Stimulated activated CD8-positive, alpha-beta memory T cell treated with anti-CD3 and anti-CD28 coated beads, Interleukin-4, amount 100 ng/mL, for 4 hours (primary cell): Measurements from ENCODE around the gene DPP9.

Experiments
- DNase-seq, 2 donors: peaks; one replicate each; pipeline ENCODE4 v3.0.0-alpha.2; 2020; ENCODE audit warnings: low read depth in 2 of 2, low spot score in 1 of 2

The DPP9 gene

DNA sequence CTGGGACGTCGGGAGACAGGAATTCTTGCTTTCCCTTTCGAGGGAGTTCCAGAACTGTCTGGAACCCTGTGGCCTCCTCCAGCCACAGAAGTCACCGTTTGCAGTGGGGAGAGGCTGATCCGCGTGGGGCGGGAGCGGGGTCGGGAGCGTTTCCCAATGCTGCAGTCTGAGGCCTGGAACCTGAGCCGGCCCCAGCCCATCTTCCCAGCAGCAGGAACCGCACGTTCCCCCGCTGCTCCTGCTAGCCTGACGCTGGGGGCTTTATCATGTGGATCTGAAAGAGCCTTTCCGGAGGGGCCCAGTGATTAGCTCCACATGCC is 13.4 kb downstream of the DPP9 start:
- no peak for DNase-seq

DNA sequence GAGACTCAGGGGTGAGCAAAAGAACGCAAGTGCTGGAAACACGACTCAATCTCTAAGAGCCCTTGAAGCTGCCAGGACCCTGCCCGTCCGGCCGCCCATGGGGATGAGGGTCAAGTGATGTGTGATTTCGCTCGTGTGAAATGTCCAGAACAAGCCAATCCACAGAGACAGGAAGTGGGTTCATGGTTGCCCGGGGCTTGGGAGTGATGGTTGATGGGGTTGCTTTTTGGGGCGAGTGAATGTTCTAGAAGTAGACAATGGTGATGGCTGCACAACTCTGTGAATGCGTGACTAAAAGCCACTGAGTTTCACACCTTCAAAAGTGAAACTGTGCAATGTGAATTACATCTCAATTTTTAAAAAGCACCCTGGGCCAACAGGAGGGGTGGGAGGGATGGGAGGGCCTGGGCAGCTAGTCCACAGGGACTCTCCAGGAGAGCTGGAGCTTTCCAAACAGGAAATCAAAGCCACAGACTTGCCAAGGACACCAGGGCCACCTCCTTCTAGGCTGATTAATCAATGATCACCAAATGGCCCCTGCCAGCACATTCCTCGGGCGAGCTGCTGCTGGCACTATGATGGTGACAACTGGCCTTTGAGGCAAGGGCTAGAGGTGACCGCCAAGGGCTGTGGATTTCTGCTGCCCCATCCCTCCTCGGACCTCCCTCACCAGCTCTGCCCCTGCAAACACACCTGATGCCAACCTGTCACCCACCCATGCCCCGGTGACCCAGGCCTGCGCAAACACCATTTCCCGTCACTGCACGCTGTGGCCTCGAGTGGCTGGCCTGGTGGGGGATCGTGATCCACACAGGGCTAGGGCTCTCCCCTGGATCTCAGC is 14.0 kb downstream of the DPP9 start:
- DNase-seq = no peak

DNA sequence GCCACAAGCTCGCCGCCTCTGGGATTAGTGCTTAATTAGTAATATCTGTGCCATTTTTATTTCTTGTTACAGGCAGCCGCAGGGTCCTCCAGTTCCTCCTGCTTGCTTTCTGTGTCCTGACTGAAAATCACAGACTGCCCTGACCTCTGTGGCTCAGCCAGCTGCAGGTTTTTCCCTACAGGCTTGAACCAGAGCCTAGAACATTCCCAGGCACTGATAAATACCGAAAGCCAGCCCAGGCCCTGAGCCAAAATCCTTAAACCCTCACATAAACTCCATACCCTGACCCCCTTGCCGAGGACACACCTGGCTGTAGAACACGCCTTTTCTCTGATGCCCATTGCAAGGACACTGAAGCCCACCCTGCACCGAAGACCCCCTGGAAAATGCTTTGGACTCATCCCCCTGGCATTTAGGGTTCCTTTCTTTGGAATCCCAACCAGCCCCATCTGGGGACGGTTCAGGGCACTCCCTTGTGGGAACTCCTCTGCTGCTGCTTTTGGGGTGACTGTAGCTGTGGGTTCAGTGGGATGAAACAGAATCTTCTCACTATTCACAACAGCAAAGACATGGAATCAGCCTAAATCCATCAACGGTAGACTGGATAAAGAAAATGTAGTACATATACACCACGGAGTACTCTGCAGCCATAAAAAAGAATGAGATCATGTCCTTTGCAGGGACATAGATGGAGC is 15.5 kb downstream of the DPP9 start:
- no peak for DNase-seq

DNA sequence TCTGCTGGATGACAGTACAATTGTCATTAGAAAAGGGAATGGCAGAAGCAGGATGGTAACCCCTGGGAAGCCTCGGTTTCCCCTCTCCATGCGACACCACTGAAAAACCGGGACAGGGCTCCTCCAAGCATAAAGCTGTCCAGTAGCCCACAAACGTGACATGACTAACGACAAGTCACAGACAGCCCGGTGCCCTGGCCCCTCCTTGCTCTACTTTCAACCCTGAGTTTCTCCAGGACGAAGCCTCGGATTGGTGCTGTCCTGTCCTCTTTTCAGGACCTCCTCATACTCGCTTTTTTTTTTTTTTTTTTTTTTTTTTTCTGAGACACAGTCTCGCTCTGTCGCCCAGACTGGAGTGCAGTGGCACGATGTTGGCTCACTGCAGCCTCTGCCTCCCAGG is 16.3 kb downstream of the DPP9 start:
- DNase-seq = no peak

DNA sequence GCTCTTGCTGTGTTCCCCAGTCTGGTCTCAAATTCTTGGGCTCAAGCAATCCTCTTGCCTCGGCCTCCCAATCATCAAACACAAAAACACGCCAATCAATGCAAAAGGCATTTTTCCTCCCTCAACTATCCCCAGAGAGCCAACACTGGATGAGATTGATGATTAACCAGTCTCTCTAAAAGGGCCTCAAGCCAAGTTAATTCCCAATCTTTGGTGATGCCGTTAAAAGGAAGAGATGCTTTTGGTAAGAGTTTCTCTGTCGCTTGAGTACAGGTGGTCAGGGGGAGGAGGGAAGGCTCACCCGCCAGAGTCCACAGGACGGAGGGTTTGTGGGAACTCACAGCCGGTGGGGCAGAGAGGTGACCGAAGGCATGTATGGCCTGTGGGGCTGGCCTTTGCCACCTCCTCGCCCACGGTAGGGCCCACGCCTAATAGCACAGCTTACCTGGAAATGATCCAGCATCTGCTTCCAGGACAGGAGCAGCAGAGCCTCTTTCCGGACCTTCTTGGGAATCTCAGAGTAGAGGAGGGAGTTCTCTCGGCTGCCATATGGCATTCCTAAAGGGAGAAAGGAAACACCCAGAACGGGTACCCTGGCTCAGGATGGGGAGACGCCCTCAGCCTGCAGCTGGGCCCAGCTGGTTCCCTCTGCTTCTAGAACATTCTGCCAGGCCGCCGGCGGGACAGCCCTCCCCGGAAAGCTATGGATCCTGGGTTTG is 18.1 kb downstream of the DPP9 start:
- no peak for DNase-seq

DNA sequence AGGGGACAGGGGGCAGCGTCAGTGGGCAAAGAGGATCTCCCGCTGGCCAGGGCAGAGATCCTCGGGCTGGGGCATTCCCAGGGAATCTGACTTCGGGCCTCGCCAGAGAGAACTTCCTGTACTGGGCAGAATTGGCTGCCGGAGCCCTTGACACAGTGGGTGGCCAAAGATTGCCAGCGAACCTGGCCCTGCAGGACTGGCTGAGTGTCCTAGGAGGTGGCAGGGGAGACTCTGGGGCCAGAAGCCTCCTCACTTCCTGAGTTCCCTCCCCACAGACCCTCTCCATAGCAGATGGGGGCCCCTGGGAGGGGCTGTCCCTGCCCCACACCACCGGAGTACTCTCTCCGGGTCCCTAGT is 19.3 kb downstream of the DPP9 start:
- no peak for DNase-seq

DNA sequence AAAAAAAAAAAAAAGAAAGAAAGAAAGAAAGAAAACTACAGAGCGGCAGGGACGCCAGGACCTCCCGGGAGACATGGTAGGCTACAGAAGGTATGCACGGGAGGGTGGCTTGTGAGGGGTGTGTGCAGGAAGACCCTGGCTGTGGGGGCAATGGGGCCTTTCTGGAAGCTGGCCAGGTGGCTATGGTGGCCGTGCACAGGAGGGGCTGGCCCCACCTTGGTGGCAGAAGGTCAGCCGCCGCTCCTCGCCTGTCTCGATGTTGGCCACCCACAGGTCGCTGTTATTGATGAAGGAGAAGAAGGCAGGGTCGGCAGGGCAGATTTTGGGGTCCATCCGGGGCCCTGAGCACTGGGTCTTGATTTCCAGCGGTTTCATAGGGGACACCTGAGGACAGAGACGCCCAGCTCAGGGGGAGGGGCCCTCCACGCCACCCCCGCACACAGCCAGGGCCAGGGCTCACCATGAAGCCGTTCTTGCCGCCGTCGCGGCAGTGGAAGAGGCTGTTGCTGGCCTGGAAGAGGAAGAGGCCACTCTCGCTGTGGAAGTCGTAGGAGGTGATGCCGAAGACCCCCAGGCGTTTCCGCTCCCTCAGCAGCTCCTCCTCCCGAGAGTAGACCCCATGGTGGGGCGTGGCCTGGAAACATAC is 19.8 kb downstream of the DPP9 start:
- DNase-seq = no peak

DNA sequence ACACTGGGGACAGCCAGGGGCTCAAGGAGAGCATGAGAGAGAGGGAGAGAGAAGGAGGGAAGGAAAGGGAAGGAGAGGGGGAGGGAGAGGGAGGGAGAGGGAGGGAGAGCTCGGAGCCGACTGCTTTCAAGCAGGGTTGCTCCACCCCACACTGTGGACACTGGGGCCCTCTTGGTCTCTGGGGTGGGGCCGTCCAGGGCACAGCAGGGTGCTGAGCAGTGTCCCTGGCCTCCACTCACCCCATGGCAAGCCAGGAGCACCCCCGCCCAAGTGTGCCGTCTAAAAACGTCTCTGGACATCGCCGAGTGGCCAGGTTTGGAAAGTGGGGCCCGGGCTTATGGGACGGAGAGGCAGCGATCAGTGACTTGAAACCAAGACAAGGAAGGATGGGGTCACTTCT is 20.9 kb downstream of the DPP9 start:
- DNase-seq = no peak

DNA sequence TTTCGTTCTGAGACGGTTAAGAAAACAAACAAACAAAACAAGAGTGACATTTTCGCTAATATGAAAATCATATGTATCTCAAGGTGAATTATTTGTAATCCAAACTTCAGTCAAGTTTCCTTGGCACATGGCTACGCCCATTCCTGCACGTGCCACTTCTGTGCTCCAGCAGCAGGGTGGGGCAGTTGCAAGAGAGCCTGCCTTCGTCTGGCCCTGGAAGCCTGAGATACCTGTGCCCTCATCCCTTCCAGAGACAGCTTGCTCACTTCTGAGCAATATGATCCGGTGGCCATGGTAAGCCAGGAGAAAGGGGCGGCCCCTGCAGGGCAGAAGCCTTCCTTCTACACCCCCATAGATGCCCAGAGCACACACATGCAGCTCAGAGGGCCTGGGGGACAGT is 22.1 kb downstream of the DPP9 start:
- DNase-seq = no peak

DNA sequence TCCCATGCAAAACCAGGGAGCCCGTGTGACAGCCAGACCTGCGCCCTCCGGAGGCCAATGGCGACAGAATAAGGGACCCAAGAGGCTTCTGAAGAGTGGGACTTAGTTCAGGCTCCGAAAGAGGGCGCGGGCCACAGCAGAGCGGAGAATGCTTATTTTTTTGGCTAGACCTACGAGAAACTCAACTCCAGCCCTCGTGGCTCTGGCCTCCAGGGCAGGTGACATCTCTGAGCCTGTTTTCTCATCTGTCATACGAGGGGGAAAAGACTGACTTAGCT is 23.0 kb downstream of the DPP9 start:
- no peak for DNase-seq

DNA sequence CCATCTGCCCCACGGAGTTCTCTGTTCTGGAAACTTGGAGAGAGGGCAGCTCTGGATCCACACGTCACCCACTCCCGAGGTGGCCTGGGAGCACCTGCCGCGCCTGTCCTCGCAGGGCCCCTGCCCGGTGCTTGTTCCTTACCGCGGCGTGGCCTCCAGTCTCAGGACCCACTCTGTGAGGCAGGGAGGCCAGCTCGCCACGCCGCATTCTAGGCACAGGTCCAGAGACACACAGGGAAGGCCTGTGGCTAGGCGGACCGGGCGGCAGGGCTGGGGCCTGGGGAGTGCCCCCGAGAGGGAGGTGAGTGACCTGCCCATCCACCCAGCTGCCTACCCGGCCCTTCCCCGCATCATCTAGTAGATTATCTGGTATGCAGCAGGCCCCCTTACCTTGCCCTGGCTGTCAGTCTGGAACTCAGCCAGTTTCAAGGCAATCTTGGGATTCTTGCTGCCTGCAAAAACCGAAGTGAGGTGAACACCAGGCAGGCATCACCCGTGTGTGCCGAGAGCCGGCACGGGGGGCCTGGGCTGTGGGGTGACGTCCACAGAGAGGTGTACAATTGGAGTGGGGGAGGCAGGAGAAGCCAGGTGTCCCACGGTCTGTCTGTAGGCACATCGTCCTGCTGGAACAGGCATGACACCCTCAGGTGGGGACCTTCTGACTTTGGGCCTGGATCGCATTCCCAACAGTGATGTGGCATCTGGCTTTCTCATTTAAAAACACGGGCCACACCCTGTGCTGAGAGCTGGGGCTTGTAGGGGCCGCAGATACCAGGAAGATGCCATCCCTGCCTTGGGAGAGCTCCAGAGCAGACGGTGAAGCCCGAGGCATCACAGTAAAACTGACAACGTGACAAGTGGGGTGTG is 23.6 kb downstream of the DPP9 start:
- DNase-seq = no peak

DNA sequence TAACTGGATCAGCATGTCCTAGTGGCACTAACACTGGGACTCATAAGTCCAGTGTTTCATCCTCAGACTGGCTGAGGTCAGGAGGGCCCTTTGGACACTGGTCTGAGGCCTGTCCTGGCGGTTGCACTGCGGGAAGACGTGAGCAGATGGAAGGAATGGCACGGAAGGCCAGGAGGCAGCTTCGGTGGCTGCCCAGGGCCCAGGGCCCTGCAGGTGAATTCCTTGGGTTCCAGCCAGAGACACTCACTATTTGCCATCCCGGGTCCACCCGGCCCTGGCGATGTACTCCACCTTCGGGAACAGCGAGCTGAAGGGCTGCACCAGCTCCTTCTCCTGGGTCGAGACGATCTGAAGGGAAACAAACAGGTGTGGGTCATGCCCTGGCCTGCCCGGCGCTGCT is 26.3 kb downstream of the DPP9 start:
- no peak for DNase-seq

DNA sequence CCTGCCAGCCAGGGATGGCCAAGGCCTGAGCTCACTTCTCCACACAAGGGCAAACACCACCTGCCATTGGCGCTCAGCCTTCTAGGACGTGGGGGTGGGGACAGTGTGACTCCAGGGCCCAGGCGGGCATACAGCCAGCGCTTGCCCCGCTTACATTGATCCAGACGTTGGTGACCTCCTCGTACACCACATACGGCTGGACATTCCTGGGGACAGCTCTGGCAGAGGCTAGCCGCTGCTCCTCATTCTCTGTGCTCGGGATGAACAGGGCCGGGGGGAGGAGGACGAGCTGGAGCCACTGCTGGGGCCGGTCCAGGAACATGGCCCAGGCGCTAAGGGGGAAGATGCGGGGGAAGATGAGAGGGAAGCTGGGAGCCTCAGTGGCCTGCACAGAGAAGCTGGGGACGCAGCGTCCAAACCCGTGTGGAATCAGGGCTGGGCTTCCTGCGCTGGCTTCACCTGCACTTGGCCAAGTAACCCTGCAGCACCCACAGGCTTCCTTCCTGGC is 28.4 kb downstream of the DPP9 start:
- no peak for DNase-seq

DNA sequence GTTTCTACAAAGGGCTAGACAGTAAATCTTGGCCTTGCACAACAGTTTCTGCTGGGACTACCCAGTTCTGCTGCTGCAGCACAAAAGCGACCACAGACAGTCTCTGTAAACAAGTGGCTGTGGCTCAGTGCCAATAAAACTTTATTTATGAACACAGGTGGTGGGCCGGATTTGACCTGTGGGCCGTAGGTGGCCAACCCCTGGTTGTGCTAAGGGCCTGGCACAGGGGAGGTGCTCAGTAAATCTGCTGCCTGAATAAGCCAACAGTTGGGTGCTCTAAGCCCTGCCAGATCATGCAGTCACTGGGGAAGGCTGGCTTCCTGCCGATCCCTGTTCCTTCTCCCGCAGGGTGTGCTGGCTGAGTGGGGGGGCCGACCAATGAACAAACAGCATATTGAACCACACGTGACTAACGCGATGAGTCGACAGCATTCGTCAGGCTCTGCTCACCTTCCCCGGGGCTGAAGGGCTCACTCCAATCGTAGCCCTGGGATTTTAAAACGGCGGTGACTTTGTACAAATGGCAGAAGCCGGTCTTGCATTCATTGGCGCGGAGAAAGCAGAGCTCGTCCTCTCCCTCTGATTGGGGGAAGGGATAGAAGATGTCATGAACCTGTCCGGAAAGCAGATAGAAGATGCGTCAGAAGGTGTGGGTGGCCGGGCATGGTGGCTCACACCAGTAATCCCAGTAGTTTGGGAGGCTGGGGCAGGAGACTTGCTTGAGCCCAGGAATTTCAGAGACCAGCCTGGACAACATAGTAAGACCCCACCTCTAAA is 29.2 kb downstream of the DPP9 start:
- no peak for DNase-seq

DNA sequence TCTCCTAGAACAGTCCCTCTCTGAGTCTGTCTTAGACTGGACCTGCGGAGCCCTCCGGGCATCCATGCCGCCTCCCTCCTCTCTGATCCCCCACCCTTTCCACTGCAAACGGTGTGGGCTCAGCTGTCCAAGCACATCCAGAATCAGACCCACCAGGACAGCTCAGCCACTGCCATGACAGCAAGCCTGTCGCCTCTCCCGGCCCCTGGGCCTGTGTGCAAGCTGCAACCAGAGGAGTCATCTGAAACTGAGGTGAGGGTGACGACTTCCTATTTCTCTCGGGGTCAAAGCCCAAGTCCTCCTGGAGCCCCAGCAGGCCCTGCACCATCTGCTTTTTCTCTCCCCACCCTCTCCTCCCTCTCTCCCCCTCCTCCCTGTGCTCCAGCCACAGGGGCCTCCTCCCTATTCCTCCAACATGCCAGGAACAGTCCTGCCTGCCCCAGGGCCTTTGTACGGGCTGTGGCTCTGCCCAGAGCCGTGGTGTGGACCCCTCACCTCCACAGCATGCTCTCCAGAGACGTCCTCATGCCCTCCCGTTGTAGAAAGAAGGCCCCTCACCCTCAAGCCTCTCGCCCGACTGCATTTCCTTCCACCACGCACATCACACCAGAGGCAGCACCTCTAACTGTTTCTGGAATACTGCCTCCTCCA is 30.0 kb downstream of the DPP9 start:
- DNase-seq = no peak

DNA sequence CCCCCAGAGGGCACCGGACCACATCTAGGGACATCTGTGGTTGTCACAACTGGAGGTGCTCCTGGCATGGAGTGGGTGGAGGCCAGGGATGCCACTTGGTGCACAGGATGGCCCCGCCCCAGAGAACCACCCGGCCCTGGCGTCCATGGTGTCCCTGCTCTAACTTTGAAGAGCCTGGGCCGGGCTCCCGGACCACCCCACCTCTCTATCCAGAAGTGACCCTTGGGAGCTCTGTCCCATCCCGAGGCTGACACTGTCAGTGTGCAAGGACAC is 30.6 kb downstream of the DPP9 start:
- DNase-seq = no peak

DNA sequence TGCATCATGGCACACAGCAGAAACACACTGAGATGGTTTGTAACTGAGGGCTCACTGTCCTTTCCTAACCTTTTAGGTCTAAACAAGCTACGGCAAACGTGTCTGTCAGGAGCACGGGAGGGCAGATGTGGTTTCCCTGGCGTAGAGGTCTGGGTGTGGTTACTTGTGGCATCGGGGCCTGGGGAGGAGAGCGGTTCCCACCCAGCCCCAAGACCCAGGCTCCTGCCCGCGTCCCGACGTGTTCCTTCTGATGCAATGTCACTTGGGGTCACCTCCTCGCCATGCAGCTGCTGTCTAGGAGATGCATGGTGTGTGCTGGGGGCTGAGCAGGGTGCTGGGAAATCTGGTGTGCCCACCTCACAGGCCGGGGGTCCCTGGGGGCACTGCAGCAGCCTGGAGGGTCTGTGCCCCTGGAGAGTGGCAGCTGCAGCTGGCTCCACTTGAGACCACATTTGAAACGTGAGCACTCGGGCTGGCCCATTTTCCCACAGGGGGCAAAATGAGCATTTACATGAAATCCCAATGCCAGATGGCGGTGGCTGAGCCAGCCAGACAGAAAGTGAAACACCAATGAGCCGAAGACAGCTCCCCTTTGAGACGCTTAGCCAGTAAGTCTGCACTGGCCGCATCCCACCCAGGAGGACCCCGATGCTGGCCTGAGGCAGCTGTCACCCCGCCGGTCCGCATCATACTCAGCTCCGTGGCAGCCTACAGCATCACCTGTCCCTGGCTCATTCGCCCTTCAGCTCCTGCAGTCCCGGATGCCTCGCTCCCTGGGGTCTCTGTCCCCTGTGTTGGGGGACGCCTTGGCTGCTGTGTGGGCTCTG is 31.2 kb downstream of the DPP9 start:
- no peak for DNase-seq

DNA sequence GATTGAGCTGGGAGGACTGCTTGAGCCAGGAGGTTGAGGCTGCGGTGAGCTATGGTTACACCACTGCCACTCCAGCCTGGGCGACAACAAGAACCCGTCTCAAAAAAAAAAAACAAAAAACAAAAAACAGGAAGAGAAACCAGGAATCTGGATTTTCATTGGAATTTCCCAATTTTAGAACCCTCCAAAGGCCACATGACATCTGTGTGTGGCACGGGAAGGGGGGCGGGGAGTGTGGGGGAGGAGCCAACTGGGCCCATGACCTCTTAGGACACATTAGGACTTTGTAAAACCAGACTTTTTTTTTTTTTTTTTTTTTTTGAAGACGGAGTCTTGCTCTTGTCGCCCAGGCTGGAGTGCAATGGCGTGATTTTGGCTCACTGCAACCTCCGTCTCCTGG is 32.3 kb downstream of the DPP9 start:
- DNase-seq = no peak

DNA sequence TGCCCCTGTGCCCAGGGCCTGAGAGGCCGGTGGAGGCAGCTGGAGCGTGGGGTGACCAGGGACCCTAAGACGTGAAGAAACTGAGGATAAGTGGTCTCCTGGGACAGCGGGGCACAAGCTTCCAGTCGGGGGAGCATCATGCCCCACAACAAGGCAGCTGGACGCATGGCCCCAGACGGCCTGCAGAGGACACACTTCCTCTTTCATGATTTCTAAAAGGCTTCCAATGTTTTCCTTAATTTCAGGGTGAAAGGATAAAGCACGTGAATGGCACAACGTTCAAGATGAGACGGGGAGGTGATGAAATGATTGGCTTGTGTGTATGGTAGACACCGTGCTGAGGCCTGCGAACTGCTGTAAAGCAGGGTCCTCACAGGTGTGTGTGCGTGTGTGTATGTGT is 33.3 kb downstream of the DPP9 start:
- no peak for DNase-seq
